Stimulated activated CD8-positive, alpha-beta memory T cell treated with anti-CD3 and anti-CD28 coated beads, Interleukin-12 subunit alpha, Interleukin-12 subunit beta, amount 100 ng/mL, for 24 hours (primary cell): Measurements from ENCODE around the gene GRID2.

Experiments used
- DNase-seq: peaks from one replicate; pipeline ENCODE4 v3.0.0-alpha.2; 2020; ENCODE audit errors: extremely low read depth

GRID2 gene

DNA sequence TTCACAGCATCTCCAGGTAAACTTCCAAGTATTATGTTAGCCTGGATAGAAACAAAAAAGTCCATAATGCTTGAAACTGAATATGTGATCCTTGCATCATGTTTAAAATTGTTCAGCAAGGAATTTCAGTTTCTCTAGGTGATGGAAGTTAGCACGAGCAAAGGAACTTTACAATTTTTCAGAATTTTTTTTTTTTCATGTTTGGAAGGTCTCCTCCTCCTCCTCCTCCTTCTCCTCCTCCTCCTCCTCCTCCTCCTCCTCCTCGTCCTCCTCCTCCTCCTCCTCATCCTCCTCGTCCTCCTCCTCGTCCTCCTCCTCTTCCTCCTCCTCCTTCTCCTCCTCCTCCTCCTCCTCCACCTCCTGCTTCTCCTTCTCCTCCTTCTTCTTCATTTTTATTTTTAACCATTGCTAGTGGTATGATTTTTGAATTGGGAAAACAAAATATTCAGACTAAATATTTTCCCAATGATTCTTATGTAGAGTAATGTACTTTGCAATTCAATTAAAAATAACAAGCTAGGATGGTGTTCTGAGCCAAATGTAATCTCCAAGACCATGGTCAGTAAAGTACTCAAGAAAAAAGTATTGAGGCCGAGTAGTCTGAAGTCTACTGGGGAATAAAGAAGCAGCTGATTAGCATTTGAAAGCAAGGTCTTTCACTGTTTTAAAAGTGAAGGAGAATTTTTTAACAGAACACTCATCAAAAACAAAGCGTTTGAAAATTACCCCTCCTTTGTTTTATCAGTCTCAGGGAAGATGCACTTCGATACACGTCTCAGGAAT is 1103.9 kb downstream of the GRID2 start:
- no peak for DNase-seq

DNA sequence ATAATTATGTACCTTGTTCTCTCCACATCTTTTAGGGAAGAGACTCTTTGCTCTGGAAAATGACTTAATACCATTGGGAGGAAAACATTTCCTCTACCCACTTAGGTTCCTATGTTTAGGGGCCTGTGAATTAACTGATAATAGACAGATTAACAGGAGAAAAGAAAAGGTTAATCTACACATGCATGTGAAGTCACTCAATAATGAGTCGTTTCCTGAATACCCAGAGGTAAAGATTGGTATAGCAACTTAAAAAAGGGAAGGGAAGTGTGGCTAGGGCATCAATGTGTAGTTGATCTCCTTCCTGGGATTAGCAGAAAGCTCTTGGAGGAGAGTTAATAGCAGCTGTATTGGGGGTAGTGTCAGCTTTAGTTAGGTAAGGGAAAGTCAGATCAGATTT is 1105.3 kb downstream of the GRID2 start:
- no peak for DNase-seq

DNA sequence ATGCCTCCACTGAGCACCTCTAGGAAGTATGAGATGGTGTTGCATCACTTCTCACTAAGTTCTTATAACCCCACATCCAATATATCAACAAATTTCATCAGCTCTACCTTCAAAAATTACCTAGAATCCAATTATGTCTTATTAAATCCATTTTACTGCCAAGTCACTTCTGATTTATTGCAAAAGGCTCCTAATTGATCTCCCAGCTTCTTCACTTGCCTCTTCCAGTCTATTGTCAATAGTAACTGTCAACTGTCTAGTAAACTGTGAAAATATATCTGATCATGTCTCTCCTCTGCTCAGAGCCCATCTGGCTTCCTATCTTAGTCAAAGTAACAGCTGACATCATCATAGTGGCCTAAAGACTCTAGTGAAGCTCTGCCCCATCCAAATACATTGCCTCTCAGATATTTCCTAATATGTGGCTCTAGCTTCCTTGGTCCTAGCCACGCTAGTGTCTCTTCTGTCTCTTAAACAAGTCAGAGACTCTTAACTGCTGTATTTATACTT is 1110.3 kb downstream of the GRID2 start:
- no peak for DNase-seq

DNA sequence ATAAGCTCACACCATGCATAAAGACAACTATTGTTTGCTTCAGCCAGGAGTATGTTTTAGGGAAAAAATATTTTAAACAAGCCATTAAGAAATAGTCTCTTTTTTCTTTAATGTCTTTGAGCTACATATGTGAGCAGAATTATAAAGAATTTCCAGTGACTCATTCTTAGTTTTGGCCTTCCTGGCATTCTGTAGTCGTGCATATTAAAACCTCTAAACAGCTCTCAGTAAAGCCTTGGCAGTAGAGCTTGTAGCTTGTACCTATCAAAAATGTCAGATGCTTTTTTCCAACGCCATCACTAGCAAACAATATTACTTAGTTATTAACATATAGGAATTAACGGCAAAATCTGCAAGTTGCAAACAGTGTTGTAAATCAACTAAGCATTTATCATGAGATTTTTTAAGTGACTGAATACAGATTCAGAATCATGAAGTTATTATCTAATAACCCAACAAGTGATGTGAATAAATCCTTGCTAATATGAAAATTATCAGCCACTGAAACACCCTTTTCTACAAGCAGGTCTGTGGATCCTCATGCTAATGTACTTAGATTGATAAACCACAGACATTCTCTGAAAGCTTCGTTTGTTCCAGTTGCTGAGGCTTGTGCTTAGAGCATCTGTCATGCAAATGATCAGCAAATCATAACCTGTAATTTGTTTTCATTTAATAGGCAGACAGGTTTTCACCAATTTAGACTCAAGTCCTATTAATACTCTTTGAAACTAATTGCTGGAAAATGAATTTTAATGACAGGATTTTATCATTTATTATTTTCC is 1112.8 kb downstream of the GRID2 start:
- no peak for DNase-seq

DNA sequence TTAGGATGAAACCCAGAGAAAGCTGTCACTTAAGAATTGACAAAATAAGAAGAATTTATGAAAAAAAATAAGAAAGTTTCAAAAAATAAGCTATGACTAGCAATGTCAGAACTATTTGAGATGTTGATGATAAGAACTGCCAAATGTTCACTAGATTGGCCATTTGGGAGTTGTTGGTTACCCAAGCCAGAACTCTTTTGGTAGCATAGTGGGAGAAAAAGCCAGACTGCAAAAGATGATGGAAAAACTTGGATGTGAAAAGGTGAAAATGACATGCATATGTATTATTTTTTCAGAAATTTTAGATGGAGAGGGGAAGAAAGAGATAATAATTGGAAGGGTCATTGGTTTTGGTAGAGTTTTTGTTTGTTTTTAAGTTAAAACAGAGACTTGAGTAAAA is 1127.6 kb downstream of the GRID2 start:
- DNase-seq, result no peak

GRCh38 chr4:93433840-93434239 is 1130.1 kb downstream of the GRID2 start:
- no peak for DNase-seq

DNA sequence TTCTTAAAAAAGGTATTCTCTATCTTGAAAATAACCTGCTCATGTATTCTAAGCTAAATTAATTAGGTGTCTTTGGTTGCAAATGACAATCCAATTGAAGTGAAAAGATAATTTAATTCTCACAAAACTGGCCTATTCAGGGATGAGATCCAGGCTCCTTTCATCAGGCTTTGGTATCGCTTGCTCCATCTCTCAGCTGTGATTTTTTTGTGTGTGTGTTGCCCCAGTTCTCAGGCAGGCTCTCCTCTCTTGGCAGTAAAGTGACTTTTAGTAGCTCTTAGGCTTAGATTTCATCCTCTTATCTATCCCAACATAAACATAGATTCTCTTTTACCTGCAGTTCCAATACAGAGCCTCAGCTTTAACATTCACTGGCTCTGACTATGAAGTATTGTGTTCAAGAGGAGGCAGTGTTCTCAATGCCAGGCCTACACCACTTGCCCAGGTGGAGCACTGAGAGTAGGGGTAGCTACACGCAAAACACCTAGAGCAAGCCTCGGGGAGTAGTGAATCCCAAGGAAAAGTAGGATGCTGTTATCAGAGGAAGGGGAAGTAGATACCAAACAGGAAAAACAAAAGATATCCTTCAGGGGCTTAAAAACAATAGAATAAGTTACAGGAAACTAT is 1132.3 kb downstream of the GRID2 start:
- DNase-seq, result no peak

DNA sequence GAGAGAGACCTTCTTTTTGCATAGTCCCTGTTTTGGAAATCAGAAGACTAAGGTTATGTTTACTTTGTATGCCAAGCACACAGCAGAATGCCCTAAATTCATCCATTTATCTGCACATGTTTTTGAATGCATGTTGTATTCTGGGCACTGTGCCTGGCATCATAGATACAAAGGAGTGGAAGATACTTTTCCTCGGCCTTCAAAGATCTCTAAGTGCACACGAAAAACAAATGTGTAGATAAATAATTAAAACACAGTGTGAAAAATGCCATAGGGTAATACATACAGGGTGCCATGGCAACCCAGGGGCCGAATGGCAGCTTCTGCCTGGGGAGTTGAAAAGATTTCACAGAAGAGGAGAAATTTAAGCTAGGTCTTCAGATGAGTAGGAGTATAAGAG is 1134.2 kb downstream of the GRID2 start:
- no peak for DNase-seq

DNA sequence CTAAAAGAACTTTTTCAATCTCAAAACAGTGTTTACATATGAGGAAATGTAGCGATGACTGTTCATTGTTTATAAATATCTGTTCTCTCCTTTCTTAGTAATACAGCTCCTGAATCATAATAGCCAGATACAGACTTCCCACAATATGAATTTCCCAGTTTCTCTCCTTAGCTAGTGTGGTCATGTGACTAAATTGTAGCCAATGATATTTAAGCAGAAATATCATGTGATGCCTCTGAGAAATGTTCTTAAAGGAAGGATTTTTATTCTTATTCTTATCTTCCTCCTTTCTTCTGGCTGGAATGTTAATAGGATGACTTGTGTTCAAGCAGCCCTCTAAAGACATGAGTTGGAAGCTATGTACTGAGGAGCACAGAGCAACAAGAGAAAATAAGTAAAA is 1141.1 kb downstream of the GRID2 start:
- no peak for DNase-seq

DNA sequence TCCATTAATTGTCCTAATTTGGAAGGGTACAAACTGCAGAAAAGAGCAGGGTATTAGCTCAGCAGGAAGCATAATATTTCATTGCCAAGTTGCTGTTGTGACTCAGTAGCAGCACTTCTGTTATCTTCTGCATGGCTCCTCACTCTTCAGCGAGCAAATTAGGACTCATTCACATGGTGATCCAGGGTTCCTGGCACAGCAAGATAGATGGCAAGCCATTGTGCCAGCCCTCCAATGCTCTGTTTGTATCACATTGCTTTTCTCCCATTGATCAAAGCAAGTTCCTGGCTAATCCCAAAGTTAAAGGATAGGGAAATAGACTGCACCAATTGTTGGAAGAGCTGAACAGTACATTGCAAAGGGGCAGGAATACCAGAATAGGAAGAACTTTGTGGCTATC is 1142.3 kb downstream of the GRID2 start:
- no peak for DNase-seq

- no peak for DNase-seq
These were observed 1145.0 kb downstream of the GRID2 start for GRCh38 chr4:93448691-93449293.

GRCh38 chr4:93451954-93452353 is 1148.2 kb downstream of the GRID2 start:
- DNase-seq, result no peak

DNA sequence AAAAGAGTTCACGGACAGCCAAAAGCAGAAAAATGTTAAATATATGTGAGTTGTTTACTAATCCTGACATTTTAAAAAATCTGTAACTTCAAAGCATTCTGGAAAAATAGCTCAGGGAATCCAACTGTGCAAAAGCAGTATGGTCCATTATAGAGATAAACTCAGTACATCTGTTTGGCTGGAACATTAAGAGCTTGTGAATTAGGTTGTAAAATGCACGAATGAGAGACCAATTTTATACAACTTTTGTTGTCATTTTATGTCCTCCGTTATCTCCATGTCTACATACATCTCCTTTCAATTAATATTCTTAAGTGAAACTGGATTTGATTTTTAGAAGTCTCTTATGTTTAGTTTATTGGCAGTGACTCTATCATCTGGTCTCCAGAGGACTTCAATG is 1157.8 kb downstream of the GRID2 start:
- no peak for DNase-seq

- DNase-seq, result no peak
These were observed 1162.7 kb downstream of the GRID2 start for GRCh38 chr4:93466446-93466845.

DNA sequence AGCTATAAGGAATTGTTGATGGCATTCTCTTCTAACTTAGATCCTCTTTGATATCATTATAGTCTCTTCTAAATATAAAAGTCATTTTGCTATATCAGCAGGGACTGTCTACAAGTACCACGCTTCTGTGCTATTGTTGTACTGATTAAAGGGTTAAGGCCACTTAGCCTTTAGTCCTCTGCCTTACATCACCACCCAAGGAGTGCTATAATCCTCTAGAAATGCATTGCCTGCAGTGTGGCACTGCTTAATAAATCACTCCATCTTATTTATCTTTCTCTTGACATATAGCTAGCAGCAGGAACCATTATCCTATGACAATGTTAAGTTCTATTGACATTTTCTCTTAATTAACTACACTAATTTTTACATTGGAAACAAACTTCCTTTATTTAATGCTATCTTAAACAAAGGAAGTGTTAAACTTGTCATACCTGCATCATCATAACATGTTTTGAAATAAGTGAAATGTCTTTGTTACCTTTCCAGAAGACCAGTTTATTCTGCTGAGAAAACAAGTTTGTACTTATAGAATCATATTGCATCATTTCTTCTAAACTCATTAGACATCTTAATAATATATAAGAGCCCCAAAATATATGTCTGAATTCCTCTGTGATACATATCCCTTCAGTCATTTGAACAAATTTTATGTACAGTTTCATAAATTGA is 1163.9 kb downstream of the GRID2 start:
- no peak for DNase-seq

GRCh38 chr4:93469560-93469959 is 1165.8 kb downstream of the GRID2 start:
- no peak for DNase-seq

DNA sequence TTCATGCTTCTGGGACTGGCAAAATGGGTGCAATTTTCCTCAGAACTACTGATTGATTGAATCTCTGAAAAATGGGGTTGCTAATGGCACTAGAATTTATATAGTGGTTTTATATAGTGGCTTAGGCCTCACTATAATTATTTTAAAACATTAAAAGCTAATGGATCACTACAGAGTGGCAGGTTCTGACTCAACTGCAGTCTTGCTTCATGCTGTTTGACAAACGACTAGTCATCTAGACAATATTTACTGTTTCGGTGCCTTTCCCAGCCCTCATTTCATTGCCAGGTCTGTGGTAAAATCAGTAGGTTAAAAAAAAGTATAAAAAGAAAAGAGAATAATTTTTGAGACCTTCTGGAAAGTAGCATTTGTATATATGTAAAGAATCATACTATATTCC is 1172.0 kb downstream of the GRID2 start:
- DNase-seq, result no peak

- no peak for DNase-seq
These were observed 1175.0 kb downstream of the GRID2 start for GRCh38 chr4:93478805-93479204.

DNA sequence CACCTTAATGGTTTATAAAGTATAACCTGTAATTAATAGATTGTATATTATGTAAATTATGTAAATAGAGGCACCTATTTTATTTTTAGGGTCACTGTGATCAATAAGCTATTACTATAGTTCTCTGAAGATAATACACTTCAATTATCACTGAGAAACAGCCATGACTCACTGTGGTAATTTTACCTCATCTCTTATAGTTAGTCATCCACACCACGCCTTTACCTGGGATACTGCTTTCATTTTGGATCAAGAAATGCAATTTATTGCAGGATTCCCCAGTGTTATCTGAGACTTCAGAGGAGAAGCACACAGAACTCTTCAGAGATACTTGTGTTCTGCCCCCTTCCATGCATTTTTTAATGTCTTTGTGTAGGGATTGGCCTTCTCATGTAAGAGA is 1176.7 kb downstream of the GRID2 start:
- DNase-seq, result no peak

DNA sequence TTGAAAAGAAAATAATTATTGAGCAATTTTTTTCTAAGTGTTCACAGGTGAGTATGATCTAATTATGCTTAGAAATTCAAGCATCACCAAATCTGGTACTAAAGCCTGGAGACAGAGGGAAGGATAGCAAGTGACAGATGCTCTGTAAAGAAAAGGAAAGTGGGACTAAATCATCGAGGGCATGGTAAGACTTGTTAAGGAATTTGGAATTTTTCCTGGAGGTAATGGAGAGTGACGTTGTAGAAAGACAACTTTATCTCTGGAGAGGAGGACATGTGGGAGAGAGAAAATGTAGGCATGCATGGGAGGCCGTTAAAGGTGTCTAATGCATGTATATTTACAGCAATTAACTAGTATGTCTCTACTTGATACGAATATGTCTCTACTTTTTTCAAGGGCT is 1191.6 kb downstream of the GRID2 start:
- DNase-seq, result no peak

GRCh38 chr4:93501244-93501643 is 1197.5 kb downstream of the GRID2 start:
- no peak for DNase-seq

GRCh38 chr4:93501946-93502345 is 1198.2 kb downstream of the GRID2 start:
- no peak for DNase-seq
